ENCODE measurements around the gene NCOR1.
"Not testable (repeated sequence)": the region's sequence is repeated elsewhere in the genome, so short reads cannot be mapped to it uniquely, and the experiment has no call there.

NCOR1 gene

GRCh38 chr17:16212793-16213192, 2.5 kb downstream of the NCOR1 start:
- DNase-seq, result no peak
- no peak overlapping the region for H3K27ac Mint-ChIP-seq
- TF ChIP-seq, protein P1, sequence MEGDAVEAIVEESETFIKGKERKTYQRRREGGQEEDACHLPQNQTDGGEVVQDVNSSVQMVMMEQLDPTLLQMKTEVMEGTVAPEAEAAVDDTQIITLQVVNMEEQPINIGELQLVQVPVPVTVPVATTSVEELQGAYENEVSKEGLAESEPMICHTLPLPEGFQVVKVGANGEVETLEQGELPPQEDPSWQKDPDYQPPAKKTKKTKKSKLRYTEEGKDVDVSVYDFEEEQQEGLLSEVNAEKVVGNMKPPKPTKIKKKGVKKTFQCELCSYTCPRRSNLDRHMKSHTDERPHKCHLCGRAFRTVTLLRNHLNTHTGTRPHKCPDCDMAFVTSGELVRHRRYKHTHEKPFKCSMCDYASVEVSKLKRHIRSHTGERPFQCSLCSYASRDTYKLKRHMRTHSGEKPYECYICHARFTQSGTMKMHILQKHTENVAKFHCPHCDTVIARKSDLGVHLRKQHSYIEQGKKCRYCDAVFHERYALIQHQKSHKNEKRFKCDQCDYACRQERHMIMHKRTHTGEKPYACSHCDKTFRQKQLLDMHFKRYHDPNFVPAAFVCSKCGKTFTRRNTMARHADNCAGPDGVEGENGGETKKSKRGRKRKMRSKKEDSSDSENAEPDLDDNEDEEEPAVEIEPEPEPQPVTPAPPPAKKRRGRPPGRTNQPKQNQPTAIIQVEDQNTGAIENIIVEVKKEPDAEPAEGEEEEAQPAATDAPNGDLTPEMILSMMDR (IDR thresholded peaks at IDR 0.05), result no peak
- no peak overlapping the region for H3K4me3 Mint-ChIP-seq
- H3K36me3 Mint-ChIP-seq (ENCODE audit: low read depth), result peaks cover 22% of the 10 kb centered on the region
- H3K4me1 Mint-ChIP-seq, result peaks cover 27% of the 10 kb centered on the region
- H3K27me3 Mint-ChIP-seq (ENCODE audit: low read depth, poor library complexity), result no peaks in the 10 kb centered on the region
- H3K9me3 Mint-ChIP-seq, result peaks cover 4% of the 10 kb centered on the region

DNA sequence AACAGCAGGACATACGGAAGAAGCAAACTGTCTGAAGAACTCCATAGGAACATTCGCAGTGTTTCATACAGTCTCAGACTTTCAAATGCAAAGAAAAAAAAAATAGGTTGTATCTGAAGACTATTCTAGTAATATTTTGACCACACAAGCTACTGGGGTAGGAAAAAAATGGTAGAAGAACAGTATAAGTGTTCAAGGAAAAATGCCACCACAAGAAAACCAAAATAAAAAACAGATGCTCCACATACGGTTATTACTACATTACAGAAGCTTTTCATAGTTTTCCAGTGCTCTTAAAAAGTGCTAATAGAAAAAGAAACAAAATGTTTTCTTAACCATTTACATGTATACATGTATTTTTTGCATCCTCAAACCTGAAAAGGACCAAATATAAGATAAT, 3.7 kb downstream of the NCOR1 start:
- TF ChIP-seq, protein P1 (IDR thresholded peaks at IDR 0.05), result no peak
- Mint-ChIP-seq H3K4me3 (no peak overlapping the region), H3K36me3 (ENCODE audit: low read depth) (peaks cover 33% of the 10 kb centered on the region), H3K27ac (no peak overlapping the region), H3K9me3 (peaks cover 8% of the 10 kb centered on the region), H3K27me3 (ENCODE audit: low read depth, poor library complexity) (no peaks in the 10 kb centered on the region), H3K4me1 (peaks cover 17% of the 10 kb centered on the region)
- no peak for DNase-seq

- peak overlapping the region; percentile 69 for H3K27ac Mint-ChIP-seq
- not testable (repeated sequence) for DNase-seq; H3K4me3 Mint-ChIP-seq; H3K9me3 Mint-ChIP-seq; H3K27me3 Mint-ChIP-seq (ENCODE audit: low read depth, poor library complexity)
- H3K4me1 Mint-ChIP-seq, result peaks cover 45% of the 10 kb centered on the region
- peaks cover 27% of the 10 kb centered on the region for H3K36me3 Mint-ChIP-seq (ENCODE audit: low read depth)
Observed at GRCh38 chr17:16204763-16205162, 10.6 kb downstream of the NCOR1 start.

DNA sequence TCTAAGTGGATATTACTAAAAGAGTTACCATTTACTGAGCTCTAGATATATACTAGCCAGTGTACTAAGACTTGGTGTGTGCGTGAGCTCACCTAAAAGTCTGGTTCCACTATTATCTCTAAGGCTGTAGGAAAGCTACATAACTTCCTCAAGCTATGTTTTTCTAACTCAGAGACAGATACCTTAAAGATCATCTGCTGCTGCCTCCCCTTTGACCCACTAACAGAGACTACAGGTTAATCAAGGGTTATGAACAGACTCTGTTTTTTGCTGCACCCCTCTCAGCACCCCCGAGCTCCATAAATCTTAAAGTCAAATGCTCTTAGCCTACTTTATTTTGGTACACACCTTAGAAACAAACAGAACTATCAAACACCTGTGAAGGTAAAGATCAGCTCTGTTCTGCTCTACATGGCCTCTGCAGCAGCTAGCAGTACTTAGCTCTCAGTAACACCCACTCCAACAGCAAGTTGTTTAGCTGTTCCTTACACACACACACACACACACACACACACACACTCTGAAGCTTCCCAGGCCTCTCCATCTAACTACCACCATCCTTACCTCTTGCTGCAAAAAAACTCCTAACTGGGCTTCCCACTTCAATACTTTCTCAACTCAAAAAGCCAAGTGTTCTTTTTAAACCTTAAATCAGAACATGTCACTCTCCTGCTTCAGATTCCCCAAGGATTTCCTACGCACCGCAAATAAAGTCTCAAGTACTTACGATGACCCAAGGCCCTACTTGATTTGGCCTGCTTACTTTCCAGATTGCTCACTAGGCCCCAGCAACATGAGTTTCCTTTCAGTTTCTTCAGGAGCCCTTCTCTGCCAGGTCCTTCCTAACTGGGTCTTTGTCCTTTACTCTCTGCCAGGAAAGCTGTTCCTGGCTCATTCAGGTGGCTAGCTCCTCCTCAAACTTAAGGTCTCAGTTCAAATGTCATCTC, 12.5 kb downstream of the NCOR1 start:
- DNase-seq; H3K9me3 Mint-ChIP-seq; H3K27me3 Mint-ChIP-seq (ENCODE audit: low read depth, poor library complexity): not testable (repeated sequence)
- H3K36me3 Mint-ChIP-seq (ENCODE audit: low read depth), result peaks cover 33% of the 10 kb centered on the region
- H3K4me3 Mint-ChIP-seq, result peak overlapping the region; percentile 3
- peaks cover 52% of the 10 kb centered on the region for H3K4me1 Mint-ChIP-seq
- H3K27ac Mint-ChIP-seq, result peak overlapping the region; percentile 91

DNA sequence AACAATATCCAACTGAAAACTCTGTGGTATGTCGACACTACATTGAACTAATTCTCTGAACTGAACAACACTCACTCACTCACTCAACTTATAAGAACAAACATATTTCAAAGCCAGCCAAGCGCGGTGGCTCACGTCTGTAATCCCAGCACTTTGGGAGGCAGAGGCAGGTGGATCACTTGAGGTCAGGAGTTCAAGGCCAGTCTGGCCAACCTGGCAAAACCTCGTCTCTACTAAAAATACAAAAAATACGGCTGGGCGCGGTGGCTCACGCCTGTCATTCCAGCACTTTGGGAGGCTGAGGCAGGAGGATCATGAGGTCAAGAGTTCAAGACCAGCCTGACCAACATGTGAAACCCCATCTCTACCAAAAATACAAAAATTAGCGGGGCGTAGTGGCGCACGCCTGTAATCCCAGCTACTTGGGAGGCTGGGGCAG, 13.6 kb downstream of the NCOR1 start:
- not testable (repeated sequence) for DNase-seq; H3K27me3 Mint-ChIP-seq (ENCODE audit: low read depth, poor library complexity); H3K4me3 Mint-ChIP-seq; H3K27ac Mint-ChIP-seq; H3K9me3 Mint-ChIP-seq
- Mint-ChIP-seq H3K4me1 (peaks cover 52% of the 10 kb centered on the region), H3K36me3 (ENCODE audit: low read depth) (peaks cover 33% of the 10 kb centered on the region)

DNA sequence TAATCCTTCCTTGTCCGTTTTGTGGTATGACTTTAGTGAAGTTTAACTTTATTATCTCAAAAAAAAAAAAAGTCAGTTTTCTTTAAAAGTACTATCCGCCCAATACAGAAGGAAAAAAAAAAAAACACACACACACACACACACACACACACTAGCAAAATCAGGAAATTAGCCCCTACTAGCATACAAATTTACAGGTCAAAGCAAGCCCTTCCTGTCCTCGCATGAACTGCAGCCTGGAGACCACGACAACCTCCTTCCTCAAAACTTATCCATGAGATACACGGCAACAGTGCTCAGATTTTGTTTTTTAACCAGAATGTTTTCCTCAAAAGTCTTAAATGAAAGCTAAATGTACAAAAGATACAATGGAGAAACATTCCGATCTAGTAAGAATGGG, 16.2 kb downstream of the NCOR1 start:
- Mint-ChIP-seq H3K27me3 (ENCODE audit: low read depth, poor library complexity) (no peaks in the 10 kb centered on the region), H3K4me3 (no peak overlapping the region), H3K27ac (peak overlapping the region; percentile 77), H3K9me3 (no peaks in the 10 kb centered on the region), H3K36me3 (ENCODE audit: low read depth) (peaks cover 40% of the 10 kb centered on the region), H3K4me1 (peaks cover 37% of the 10 kb centered on the region)
- DNase-seq, result no peak
- TF ChIP-seq, protein P1 (IDR thresholded peaks at IDR 0.05), result no peak

GRCh38 chr17:16197276-16197675, 18.1 kb downstream of the NCOR1 start:
- no peaks in the 10 kb centered on the region for H3K9me3 Mint-ChIP-seq
- TF ChIP-seq, protein P1 (IDR thresholded peaks at IDR 0.05), result no peak
- DNase-seq, result no peak
- no peaks in the 10 kb centered on the region for H3K27me3 Mint-ChIP-seq (ENCODE audit: low read depth, poor library complexity)
- no peak overlapping the region for H3K27ac Mint-ChIP-seq
- H3K4me1 Mint-ChIP-seq, result peaks cover 18% of the 10 kb centered on the region
- peaks cover 54% of the 10 kb centered on the region for H3K36me3 Mint-ChIP-seq (ENCODE audit: low read depth)
- H3K4me3 Mint-ChIP-seq, result no peak overlapping the region

DNA sequence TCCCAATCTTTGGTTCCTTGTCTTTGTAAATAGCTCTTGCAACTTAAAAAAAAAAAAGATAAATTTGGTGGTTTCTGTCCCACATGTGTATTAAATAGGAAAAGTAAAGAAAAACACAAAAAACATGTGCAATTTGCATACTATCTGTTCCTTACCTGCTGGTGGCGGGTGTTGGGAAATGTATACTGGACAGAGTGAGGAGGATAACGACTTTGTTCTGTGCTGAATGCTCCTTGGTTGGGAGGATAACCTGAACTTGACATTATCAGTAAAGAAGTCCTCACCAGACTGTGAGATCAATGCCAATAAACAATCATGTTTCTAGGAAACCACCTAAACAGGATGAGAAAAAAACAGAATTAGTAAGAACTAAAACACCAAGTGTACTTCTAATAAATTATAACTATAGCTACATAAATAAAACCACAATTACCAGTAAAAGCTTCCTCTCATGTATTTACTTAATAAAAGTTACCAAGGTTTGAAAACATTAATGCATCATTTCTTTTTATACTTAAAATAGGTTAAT, 21.0 kb downstream of the NCOR1 start:
- H3K27me3 Mint-ChIP-seq (ENCODE audit: low read depth, poor library complexity); H3K4me3 Mint-ChIP-seq; H3K27ac Mint-ChIP-seq; H3K4me1 Mint-ChIP-seq; H3K9me3 Mint-ChIP-seq; DNase-seq: not testable (repeated sequence)
- peaks cover 70% of the 10 kb centered on the region for H3K36me3 Mint-ChIP-seq (ENCODE audit: low read depth)
